Left lung (tissue), 10 donors: ENCODE results near the gene TP53AIP1. TPM values are rescaled to one million over a fixed set of nuclear protein-coding genes. Genes with fewer than 3 reads are reported as not detected.

Experiments
- ATAC-seq: fragments of 200-7000 bp; cut with Tn5 transposase; one replicate; pipeline ENCODE4 v1.9.1; 2020; ENCODE audit warnings: moderate library complexity
- DNase-seq, 4 donors: peaks; one replicate each; pipeline ENCODE4 v3.0.0-alpha.2; 2013 to 2020
- H3K27ac ChIP-seq, 2 donors: fragments of 200-600 bp; sonication (generic) in 1 of 2; one replicate each; pipeline versions ENCODE4 v1.5.0 to v1.8.0; 2020 to 2021
- H3K27me3 ChIP-seq, 2 donors: fragments of 200-600 bp; sonication (generic) in 1 of 2; one replicate each; pipeline versions ENCODE4 v1.5.0 to v1.8.0; 2020 to 2021
- H3K36me3 ChIP-seq, 2 donors: fragments of 200-600 bp; sonication (generic) in 1 of 2; one replicate each; pipeline versions ENCODE4 v1.5.0 to v1.8.0; 2020 to 2021
- H3K4me1 ChIP-seq, 2 donors: fragments of 200-600 bp; one replicate each; pipeline ENCODE4 v1.8.0; 2021
- H3K4me3 ChIP-seq, 2 donors: fragments of 200-600 bp; sonication (generic) in 1 of 2; one replicate each; pipeline versions ENCODE4 v1.5.0 to v1.8.0; 2020 to 2021; ENCODE audit warnings: mild to moderate bottlenecking in 1 of 2
- H3K9me3 ChIP-seq, 2 donors: fragments of 200-600 bp; sonication (generic) in 1 of 2; one replicate each; pipeline versions ENCODE4 v1.5.0 to v1.8.0; 2020 to 2021
- CTCF ChIP-seq, 2 donors: fragments of 200-600 bp; sonication (generic) in 1 of 2; IDR thresholded peaks; one replicate each; pipeline versions ENCODE4 v1.5.0 to v1.8.0; 2021; ENCODE audit warnings: antibody characterized with exemption in 2 of 2
- intact Hi-C, 2 donors: fragments of 100-400 bp; cut with DNase I; formaldehyde crosslinking; loops; one replicate each; pipeline versions ENCODE4 v1.11.2 to v1.14.2; 2022
- polyA plus RNA-seq, 6 donors: library from polyadenylated mRNA; unstranded; fragments of 120-200 nt; gene quantifications; one replicate each; pipeline ENCODE4 v1.2.1, GENCODE V29; 2013; ENCODE audit not compliant: insufficient read length in 6 of 6
- total RNA-seq, 2 donors: library from RNA; stranded (reverse); fragmentation: NEBNext Ultra II Directional; extraction: Animal tissue kit (Norgen Biotek cat#: 25700); gene quantifications; one replicate each; pipeline ENCODE4 v1.2.1, GENCODE V29; 2021
- donor health status: DM: no; HTN: yes; CAD: no.
- donor health status: DM: no; HTN: no; CAD: no.

Gene TP53AIP1
- total and polyA plus RNA-seq, 8 donors: 0.31 to 1.4 (median 0.59) TPM; not detected in 1

- intact Hi-C loops: no loop called here
Observed at GRCh38 chr11:128936606-128937251, 5.9 kb downstream of the TP53AIP1 start.

GRCh38 chr11:128934926-128935325, 7.7 kb downstream of the TP53AIP1 start:
- Histone ChIP-seq H3K36me3 (no peaks in the 10 kb centered on the region), H3K27me3 (no peaks in the 10 kb centered on the region), H3K4me1 (no peaks in the 10 kb centered on the region), H3K4me3 (no peak overlapping the region), H3K9me3 (no peaks in the 10 kb centered on the region), H3K27ac (no peak overlapping the region)
- intact Hi-C loops: no loop called here
- ATAC-seq (no peak), DNase-seq (no peak)
- no peak for TF ChIP-seq CTCF (IDR thresholded peaks at IDR 0.05)

More at GRCh38 chr11:128936606-128937251, 5.9 kb downstream of the TP53AIP1 start:
- TF ChIP-seq CTCF (IDR thresholded peaks at IDR 0.05): no peak
- H3K4me3 ChIP-seq: no peak overlapping the region
- no peaks in the 10 kb centered on the region for H3K4me1 ChIP-seq
- H3K9me3 ChIP-seq: no peaks in the 10 kb centered on the region
- H3K27me3 ChIP-seq: no peaks in the 10 kb centered on the region
- DNase-seq: peak in 1 of 4 donors; percentile 58
- H3K27ac ChIP-seq: no peak overlapping the region
- no peaks in the 10 kb centered on the region for H3K36me3 ChIP-seq
- peak; percentile 38 for ATAC-seq

- ATAC-seq: no peak
- intact Hi-C loops: no loop called here
- Histone ChIP-seq H3K9me3 (no peaks in the 10 kb centered on the region), H3K4me1 (no peaks in the 10 kb centered on the region), H3K27ac (no peak overlapping the region), H3K27me3 (no peaks in the 10 kb centered on the region), H3K36me3 (no peaks in the 10 kb centered on the region), H3K4me3 (no peak overlapping the region)
- TF ChIP-seq CTCF (IDR thresholded peaks at IDR 0.05): no peak
- no peak for DNase-seq
Observed at GRCh38 chr11:128934351-128934750, 8.3 kb downstream of the TP53AIP1 start.

GRCh38 chr11:128933481-128934178, 9.0 kb downstream of the TP53AIP1 start:
- no peaks in the 10 kb centered on the region for H3K4me1 ChIP-seq
- no peaks in the 10 kb centered on the region for H3K9me3 ChIP-seq
- no peaks in the 10 kb centered on the region for H3K36me3 ChIP-seq
- intact Hi-C loops: no loop called here
- no peak for TF ChIP-seq CTCF (IDR thresholded peaks at IDR 0.05)
- DNase-seq (no peak), ATAC-seq (no peak)
- H3K27me3 ChIP-seq: no peaks in the 10 kb centered on the region
- no peak overlapping the region for H3K4me3 ChIP-seq
- H3K27ac ChIP-seq: no peak overlapping the region

GRCh38 chr11:128931668-128932067, 11.0 kb downstream of the TP53AIP1 start:
- no peaks in the 10 kb centered on the region for H3K4me1 ChIP-seq
- intact Hi-C loops: no loop called here
- no peaks in the 10 kb centered on the region for H3K9me3 ChIP-seq
- TF ChIP-seq CTCF (IDR thresholded peaks at IDR 0.05): no peak
- no peak for DNase-seq
- H3K4me3 ChIP-seq: no peak overlapping the region
- ATAC-seq: no peak
- H3K27ac ChIP-seq: no peak overlapping the region
- peaks cover 0 to 4% of the 10 kb centered on the region in 2 donors for H3K27me3 ChIP-seq
- no peaks in the 10 kb centered on the region for H3K36me3 ChIP-seq
